Cardiac muscle cell (in vitro differentiated cells and primary cell): ENCODE data around the gene MPL. TPM values are rescaled to one million over a fixed set of nuclear protein-coding genes. Genes with fewer than 3 reads are reported as not detected.

Experiments used
- DNase-seq, 2 donors: peaks; one replicate each; pipeline versions ENCODE4 v3.0.0 to v3.0.0-alpha.2; 2010 to 2017; ENCODE audit warnings: low read depth in 1 of 2, low spot score in 1 of 2
- H3K27ac ChIP-seq: fragments of 200-600 bp; sonication (generic); 2 replicates; pipeline ENCODE4 v1.5.1; 2016
- H3K27me3 ChIP-seq: fragments of 200-600 bp; sonication (generic); 2 replicates; pipeline ENCODE4 v1.6.0; 2016; ENCODE audit warnings: control low read depth
- H3K36me3 ChIP-seq: fragments of 200-600 bp; sonication (generic); 2 replicates; pipeline ENCODE4 v1.5.1; 2016; ENCODE audit warnings: control low read depth
- H3K4me1 ChIP-seq: fragments of 200-600 bp; sonication (generic); 2 replicates; pipeline ENCODE4 v1.8.1; 2017; ENCODE audit warnings: low read depth, mild to moderate bottlenecking, mixed run types
- H3K4me3 ChIP-seq: fragments of 200-600 bp; sonication (generic); 2 replicates; pipeline ENCODE4 v1.5.1; 2016; ENCODE audit warnings: mild to moderate bottlenecking
- H3K9me3 ChIP-seq: fragments of 200-600 bp; sonication (generic); 2 replicates; pipeline ENCODE4 v1.5.1; 2017; ENCODE audit warnings: low read depth, mild to moderate bottlenecking, control low read depth
- polyA plus RNA-seq: library from polyadenylated mRNA; unstranded; fragments of >200 nt; fragmentation: Nextera tagmentation; extraction: Ambion mirVana; gene quantifications from 2 replicates; pipeline ENCODE4 v1.2.1, GENCODE V29; 2016
- total RNA-seq: library from RNA; depleted of rRNA; stranded (reverse); fragments of >200 nt; gene quantifications from 2 replicates; pipeline ENCODE4 v1.2.3, GENCODE V29; 2016
- TF ChIP-seq, protein P1 (sequence below): IDR thresholded peaks from 2 replicates; pipeline ENCODE4 v1.5.1; 2012; ENCODE audit warnings: low read depth, mild to moderate bottlenecking, low read length

Gene MPL
- total and polyA plus RNA-seq, 2 experiments from 2014 or later = not detected

DNA sequence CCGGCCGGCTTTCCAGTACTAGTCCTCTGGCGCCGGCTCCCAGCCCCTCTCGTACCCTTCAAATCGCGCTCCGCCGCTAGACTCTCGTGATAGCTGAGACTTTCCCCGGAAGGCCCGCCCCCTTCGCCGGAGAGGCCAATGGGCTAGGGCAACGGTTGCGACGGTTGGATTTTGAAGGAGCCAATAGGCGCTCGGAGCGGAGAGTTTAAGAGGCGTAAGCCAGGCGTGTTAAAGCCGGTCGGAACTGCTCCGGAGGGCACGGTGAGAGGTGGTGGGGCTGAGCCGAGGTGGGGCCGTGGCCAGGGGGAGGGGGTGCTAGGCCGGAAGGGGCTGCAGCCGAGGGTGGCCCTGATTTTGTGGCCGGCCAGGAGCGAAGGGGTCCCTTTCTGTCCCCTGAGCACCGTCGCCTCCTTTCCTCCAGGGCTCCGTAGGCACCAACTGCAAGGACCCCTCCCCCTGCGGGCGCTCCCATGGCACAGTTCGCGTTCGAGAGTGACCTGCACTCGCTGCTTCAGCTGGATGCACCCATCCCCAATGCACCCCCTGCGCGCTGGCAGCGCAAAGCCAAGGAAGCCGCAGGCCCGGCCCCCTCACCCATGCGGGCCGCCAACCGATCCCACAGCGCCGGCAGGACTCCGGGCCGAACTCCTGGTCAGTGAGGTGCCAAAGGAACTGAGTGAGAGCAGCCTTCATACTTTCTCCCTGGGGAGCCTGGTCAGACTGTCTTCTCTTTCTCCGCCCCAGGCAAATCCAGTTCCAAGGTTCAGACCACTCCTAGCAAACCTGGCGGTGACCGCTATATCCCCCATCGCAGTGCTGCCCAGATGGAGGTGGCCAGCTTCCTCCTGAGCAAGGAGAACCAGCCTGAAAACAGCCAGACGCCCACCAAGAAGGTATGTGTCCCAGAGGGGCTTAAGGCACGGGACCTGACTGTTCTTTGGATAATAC lies 21.4 kb downstream of the MPL start, which contains the start of gene CDC20:
CDC20 (plus strand) TSS at position 236 of the 948 bp plus-strand sequence; CDS start at position 471, 235 bp downstream.
- TF ChIP-seq, protein P1, sequence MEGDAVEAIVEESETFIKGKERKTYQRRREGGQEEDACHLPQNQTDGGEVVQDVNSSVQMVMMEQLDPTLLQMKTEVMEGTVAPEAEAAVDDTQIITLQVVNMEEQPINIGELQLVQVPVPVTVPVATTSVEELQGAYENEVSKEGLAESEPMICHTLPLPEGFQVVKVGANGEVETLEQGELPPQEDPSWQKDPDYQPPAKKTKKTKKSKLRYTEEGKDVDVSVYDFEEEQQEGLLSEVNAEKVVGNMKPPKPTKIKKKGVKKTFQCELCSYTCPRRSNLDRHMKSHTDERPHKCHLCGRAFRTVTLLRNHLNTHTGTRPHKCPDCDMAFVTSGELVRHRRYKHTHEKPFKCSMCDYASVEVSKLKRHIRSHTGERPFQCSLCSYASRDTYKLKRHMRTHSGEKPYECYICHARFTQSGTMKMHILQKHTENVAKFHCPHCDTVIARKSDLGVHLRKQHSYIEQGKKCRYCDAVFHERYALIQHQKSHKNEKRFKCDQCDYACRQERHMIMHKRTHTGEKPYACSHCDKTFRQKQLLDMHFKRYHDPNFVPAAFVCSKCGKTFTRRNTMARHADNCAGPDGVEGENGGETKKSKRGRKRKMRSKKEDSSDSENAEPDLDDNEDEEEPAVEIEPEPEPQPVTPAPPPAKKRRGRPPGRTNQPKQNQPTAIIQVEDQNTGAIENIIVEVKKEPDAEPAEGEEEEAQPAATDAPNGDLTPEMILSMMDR = no peak
- Histone ChIP-seq H3K4me3 (peak within 1 kb of the TSS; percentile 66), H3K4me1 (peaks cover 4% of the 10 kb centered on the region), H3K27me3 (no peaks in the 10 kb centered on the region), H3K9me3 (no peaks in the 10 kb centered on the region), H3K36me3 (peaks cover 36% of the 10 kb centered on the region), H3K27ac (peak within 1 kb of the TSS; percentile 94)
- DNase-seq = peak; percentile 97 to 100

DNA sequence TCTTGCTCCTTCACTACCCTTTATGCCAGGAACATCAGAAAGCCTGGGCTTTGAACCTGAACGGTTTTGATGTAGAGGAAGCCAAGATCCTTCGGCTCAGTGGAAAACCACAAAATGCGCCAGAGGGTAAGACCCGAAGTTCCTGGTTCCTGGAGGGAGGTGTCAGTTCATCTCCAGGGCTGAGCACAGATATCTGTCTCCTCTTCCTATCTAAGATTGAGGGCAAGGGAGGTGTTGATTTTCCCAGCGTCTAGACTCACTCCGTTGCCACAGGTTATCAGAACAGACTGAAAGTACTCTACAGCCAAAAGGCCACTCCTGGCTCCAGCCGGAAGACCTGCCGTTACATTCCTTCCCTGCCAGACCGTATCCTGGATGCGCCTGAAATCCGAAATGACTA lies 22.1 kb downstream of the MPL start:
- Histone ChIP-seq H3K27ac (no peak overlapping the region), H3K9me3 (no peaks in the 10 kb centered on the region), H3K4me3 (peak overlapping the region; percentile 66), H3K36me3 (peaks cover 41% of the 10 kb centered on the region), H3K4me1 (peaks cover 4% of the 10 kb centered on the region), H3K27me3 (no peaks in the 10 kb centered on the region)
- DNase-seq = no peak
- TF ChIP-seq, protein P1 = no peak

DNA sequence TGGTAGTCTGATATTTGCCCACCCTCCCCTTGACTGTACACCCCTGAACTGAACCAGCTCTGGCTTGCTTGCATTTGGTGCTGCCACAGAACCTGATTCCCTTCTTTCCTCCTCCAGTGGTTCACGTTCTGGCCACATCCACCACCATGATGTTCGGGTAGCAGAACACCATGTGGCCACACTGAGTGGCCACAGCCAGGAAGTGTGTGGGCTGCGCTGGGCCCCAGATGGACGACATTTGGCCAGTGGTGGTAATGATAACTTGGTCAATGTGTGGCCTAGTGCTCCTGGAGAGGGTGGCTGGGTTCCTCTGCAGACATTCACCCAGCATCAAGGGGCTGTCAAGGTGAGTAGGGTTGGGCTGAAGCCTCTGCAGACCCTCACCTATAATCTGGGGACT lies 23.0 kb downstream of the MPL start:
- Histone ChIP-seq H3K27ac (no peak overlapping the region), H3K4me3 (peak overlapping the region; percentile 66), H3K4me1 (peaks cover 4% of the 10 kb centered on the region), H3K9me3 (no peaks in the 10 kb centered on the region), H3K36me3 (peaks cover 46% of the 10 kb centered on the region), H3K27me3 (no peaks in the 10 kb centered on the region)
- TF ChIP-seq, protein P1 = no peak
- DNase-seq = no peak

DNA sequence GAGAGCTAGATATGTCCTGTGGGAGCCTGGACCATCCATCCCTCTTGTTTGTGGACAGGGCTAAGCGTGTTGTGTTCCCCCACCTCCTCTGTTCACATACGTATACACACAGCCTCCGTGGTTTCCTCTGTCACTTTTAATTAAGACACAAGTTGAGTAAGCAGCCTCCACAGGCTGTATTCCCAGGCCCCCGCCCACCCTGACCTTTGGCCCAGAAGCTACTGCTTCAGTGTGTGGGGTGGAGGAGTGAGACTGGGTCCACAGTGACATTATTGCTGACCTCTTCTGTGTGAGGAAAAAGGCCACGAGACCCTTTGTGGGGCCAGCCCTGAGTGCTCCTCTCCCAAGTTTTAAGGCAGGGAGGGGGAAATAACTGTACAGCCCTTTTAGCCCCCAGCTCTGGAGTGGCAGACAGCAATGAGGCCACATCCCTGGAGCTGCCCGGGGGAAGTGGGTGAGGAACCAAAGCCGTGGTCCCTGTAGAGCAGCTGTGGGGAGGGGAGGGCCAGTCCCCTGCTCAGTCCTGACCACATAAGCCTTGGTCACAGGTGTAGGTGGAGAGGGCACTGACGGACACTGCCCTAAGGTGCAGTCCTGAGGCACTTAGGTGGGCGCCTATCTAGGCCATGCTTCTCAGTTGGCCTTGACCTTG lies 25.8 kb downstream of the MPL start:
- Histone ChIP-seq H3K4me3 (no peak overlapping the region), H3K36me3 (peaks cover 46% of the 10 kb centered on the region), H3K27me3 (no peaks in the 10 kb centered on the region), H3K9me3 (no peaks in the 10 kb centered on the region), H3K27ac (peak overlapping the region; percentile 36), H3K4me1 (peaks cover 19% of the 10 kb centered on the region)
- TF ChIP-seq, protein P1 = no peak
- DNase-seq = no peak

DNA sequence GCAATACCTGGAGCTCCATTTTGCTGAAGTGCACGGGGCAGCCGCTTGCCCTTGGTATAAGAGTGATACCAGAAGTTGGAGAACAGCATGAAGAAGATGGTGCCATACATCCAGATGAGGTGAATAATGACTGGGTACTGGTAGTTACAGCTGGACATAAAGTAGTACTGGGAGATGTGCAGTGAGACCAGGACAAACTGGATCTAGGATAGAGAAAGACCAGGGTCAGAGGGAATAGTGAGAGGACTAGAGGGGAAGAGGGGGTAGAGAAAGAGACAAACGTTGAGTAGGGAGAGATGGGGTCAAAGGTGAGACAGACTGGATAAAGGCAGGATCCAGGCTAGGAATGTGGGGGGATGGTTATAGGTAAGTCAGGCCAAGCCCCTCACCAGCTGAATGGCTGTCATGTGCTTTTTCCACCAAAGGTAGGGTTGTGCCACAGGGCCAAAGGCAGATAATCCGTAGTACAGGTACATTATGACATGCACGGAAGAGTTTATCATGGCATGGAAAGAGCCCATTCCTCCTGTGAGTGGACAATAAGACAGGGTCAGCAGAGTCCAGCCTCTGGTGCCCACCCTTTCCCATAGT lies 26.4 kb downstream of the MPL start:
- Histone ChIP-seq H3K27me3 (no peaks in the 10 kb centered on the region), H3K4me3 (no peak overlapping the region), H3K9me3 (no peaks in the 10 kb centered on the region), H3K36me3 (peaks cover 46% of the 10 kb centered on the region), H3K27ac (peak overlapping the region; percentile 36), H3K4me1 (peaks cover 26% of the 10 kb centered on the region)
- DNase-seq = no peak
- TF ChIP-seq, protein P1 = no peak
